GM18511 (cell line): ENCODE data around the gene ANGPTL7.
"Not testable (repeated sequence)": the region's sequence is repeated elsewhere in the genome, so short reads cannot be mapped to it uniquely, and the experiment has no call there.

Experiments
- ATAC-seq: cut with Tn5 transposase; IDR thresholded peaks from one replicate; pipeline ENCODE4 v1.9.1; 2021; ENCODE audit warnings: mild to moderate bottlenecking, moderate library complexity; ENCODE audit not compliant: unreplicated experiment

ANGPTL7 gene

DNA sequence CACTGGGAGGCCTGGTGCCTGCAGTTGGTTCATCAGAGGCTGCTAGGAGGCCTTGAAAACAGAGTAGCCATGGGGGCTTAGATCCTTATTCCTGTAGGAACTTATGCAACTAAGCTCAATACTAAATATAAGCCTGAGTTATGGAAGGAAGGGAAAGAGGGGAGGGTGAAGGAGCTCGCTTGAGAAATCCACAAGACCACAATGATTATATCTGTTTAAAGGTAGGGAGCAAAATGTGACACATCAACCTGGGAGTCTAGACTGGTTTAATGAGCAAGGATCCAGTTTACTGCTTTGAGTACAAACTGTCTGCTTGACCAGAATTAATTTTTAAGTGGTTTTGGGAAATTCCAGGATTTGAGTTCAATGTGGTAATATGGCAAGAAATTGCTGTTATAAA lies 20.4 kb upstream of the ANGPTL7 start:
- ATAC-seq, result no peak

GRCh38 chr1:11169202-11169601 lies 20.0 kb upstream of the ANGPTL7 start:
- ATAC-seq, result no peak

GRCh38 chr1:11170102-11170501 lies 19.1 kb upstream of the ANGPTL7 start:
- ATAC-seq, result no peak

- no peak for ATAC-seq
These were observed 14.8 kb upstream of the ANGPTL7 start for GRCh38 chr1:11174261-11174942.

GRCh38 chr1:11175461-11175860 lies 13.7 kb upstream of the ANGPTL7 start:
- no peak for ATAC-seq

GRCh38 chr1:11176081-11176706 lies 13.0 kb upstream of the ANGPTL7 start:
- no peak for ATAC-seq

- ATAC-seq, result no peak
These were observed 10.8 kb upstream of the ANGPTL7 start for GRCh38 chr1:11178021-11179015.

DNA sequence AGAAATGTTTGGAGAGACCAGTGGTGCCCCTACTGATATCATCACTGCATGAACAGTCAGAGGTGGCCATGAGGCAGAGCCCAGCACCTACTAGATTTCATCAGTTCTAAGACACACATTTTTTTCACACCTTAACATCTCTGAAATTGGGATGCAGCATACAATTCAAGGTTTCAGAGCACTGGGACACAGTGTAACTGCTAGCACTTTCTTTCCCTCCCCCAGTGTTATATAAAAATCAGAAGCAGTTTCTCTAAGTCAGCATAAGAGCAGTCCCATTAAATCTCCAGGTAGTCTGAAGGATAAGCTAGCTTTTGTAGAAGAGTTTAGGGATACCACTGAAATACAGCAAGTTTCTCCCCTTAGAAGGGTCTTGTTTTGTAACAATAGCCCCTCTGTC lies 10.0 kb upstream of the ANGPTL7 start:
- no peak for ATAC-seq

DNA sequence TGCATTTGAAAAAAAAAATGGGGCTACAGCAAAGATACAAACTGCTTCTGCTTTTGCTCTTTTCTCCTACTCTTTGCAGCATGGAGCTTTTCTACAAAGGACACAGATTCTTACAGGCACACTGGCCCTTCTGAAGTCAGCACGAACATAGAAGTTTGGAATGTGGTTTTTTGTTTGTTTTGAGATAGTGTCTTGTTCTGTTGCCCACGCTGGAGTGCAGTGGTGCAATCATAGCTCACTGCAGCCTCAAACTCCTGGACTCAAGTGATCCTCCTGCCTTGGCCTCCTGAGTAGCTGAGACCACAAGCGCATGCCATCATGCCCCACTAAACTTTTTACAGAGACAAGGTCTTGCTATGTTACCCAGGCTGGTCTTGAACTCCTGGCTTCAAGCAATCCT lies 9.4 kb upstream of the ANGPTL7 start:
- ATAC-seq, result not testable (repeated sequence)

DNA sequence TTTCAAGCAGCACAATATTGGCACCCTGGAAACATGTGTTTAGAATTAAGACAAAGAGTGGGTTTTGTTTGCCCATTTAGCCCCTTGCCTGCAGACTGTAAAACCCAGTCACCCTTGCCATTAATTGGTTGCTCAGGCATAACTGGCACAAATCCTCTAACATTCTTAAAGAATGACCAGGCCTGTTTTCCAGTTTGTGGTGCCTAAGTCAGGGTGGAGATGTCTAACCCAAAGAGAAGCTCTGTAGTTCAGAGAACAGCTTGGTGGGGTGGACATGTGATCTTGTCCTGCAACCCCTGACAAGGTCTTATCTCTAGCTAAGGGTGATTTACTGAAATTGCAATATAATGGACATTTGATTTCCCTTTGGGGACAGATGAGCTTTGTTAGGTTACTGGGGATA lies 8.8 kb upstream of the ANGPTL7 start:
- ATAC-seq, result no peak

DNA sequence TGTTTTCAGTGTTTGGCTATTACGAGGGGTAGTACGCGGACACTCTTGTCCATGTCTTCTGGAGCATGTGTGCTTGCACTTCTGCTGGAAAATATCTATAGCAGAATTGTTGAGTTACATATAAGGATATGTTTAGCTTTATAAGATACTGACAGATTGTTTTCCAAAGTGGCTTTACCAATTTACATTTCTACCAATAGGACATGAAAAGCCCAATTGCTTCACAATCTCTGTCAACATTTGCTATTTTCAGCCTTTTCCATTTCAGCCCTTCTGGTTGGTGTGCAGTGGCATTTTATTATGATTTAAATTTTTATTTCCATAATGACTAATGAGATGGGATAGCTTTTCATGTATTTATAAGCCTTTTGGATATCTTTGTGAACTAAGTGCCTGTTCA lies 6.3 kb upstream of the ANGPTL7 start:
- ATAC-seq, result no peak

- no peak for ATAC-seq
These were observed 4.2 kb upstream of the ANGPTL7 start for GRCh38 chr1:11184973-11185372.

DNA sequence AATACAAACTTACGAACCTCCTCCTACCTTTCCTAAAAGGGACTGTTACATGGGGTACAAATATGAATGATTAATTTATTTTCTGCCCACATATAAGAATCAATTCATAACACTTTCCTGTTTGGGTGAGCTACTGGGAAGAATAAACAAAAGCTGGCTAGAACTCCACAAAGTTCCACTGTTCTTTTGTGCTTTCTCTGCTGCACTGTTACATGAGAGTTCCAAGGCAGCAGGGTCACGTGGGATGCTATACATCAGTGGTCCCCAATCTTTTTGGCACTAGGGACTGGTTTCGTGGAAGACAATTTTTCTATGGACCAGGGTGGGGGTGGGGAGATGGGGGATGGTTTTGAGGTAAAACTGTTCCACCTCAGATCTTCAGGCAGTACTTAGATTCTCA lies 2.2 kb upstream of the ANGPTL7 start:
- no peak for ATAC-seq

DNA sequence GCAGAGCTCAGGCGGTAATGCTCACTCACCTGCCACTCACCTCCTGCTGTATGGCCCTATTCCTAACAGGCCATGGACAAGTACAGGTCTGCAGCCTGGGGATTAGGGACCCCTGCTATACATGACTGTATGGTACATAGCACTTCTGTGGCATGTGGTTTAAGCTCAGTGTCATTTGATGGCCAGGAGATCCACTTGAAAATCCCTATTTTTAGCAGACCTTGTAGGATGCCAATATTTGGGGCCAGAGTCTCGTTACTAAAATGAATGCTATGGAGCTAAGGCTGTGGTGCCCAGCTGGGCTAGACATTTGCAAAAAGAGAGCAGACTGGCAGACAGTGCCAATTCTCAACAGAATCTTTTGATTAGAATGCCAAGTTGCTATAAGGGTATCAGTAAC lies 1.7 kb upstream of the ANGPTL7 start:
- no peak for ATAC-seq

DNA sequence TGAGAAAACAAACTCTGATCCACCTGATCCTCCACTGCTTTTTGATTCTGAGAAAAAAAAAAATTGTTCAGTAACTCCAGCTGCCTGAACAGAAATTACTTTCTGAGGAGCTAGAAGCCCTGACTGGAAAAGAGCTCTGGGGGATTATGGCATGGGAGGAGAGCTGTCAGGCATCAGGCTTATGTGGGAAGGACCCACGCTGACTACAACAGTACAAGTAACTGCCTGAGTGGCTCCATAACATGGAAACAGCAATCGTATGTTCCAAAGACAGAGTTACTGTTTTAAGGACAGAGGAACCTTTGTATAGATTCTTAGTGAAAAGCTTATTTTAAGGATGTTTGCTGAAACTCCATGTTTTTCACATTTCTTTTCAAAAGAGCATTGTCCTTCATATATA lies 1.2 kb upstream of the ANGPTL7 start:
- ATAC-seq, result no peak

DNA sequence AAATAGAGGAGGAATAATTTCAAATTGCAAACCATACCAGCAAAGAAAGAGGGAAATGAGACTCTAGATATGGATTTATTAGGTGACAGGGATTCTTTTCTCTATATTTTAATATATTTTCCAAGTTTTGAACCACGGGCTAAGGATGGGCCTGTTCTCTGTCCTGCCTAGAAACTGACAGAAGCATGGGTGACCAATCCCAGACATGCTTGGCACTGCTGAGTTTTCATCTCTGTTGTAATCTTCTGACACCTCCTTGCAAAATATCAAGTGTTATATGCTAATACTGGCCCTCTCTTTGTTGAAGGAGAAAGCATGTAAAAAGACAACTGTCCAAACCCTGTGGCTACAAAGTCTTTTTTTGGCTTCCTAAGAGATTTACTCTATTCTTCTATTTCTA lies 774 bp upstream of the ANGPTL7 start:
- no peak for ATAC-seq

DNA sequence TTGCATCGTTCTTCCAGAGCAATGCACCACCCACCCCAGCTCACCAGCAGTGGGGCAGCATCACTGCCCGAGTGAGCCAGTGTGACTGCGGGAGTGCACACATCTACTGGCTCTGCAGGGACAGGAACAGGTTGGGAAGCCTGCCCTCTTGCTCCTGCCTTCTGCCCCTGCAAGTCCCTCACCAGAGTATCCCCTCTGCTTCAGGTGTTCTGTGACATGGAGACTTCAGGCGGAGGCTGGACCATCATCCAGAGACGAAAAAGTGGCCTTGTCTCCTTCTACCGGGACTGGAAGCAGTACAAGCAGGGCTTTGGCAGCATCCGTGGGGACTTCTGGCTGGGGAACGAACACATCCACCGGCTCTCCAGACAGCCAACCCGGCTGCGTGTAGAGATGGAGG lies 4.2 kb downstream of the ANGPTL7 start:
- no peak for ATAC-seq

- no peak for ATAC-seq
These were observed 5.4 kb downstream of the ANGPTL7 start for GRCh38 chr1:11194407-11195176.

- ATAC-seq, result no peak
These were observed 7.8 kb downstream of the ANGPTL7 start for GRCh38 chr1:11196945-11197344.

DNA sequence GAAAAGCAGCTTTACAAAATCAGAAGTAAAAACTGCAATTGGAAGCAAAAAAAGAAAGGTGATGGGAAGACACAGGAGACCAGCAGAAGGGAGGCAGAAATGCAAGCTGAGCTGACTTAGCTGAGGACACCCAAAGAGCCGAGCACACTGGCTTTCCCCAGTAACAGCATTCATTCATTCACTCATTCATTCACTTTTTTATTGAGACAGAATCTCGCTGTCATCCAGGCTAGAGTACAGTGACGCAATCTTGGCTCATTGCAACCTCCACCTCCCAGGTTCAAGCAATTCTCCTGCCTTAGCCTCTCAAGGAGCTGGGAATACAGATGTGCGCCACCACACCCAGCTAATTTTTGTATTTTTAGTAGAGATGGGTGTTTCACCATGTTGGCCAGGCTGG lies 8.2 kb downstream of the ANGPTL7 start:
- no peak for ATAC-seq

DNA sequence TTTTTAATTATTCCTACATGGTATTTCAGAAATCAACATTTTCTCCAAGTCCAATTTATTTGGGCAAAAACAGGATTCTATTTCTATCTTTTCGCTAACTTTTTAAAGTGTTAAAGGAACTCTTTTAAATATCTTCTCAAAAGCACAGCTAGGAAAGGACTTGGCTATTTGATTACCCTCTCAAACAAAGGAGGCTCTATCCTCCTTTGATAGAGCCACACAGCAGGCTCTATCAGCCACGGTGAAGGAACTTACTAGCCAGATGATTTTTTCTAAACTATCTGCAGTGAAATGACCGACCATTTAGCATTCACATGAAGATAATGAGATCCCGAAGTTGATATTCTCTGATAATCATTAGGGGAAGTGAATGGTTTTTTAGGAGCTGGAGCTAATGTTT lies 9.1 kb downstream of the ANGPTL7 start:
- ATAC-seq, result no peak
